Measurements from ENCODE around the gene FBXW2.

DNA sequence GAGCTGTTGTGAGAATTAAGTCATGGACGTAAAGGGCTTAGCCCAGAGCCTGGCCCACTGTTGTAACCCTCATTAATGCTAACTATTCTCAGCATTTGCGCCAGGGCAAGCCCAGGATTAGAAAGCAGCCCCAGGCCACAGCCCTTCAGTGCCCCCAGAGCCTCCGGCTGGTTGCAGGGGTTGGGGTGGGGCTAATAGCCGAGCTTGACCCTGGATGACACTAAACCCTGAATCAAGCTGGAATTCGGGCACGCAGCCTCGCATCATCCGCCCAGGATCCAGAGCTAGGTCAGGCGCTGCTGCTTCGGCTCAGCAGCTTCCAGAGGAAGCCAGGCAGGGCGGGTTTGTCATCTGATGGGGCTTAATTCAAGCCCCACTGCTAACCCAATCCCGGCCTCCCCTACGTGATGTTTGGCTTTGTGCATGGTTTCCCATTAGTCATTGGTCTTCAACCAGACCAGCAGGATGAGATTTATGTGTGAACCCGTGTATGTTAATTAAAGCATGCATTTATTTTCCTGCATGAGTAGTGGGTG, 77.8 kb downstream of the FBXW2 start:
- TF ChIP-seq POLR2AphosphoS5 (IDR thresholded peaks at IDR 0.05; ENCODE audit: borderline replicate concordance, low read depth, low read length) (no peak), EZH2 (IDR thresholded peaks at IDR 0.05) (no peak)
